PC-3 (cell line): ENCODE results near the gene RARS1. TPM values are rescaled to one million over a fixed set of nuclear protein-coding genes. Genes with fewer than 3 reads are reported as not detected.

Experiments
- ATAC-seq: fragments of 200-7000 bp; cut with Tn5 transposase; 2 replicates; pipeline ENCODE4 v1.9.1; 2020; ENCODE audit warnings: mild to moderate bottlenecking, moderate library complexity
- BruUV-seq: library from RNA; stranded (reverse); fragments of 400-500 nt; replicated peaks from 2 replicates; lab custom pipeline; 2021; lab: Mats Ljungman, UMichigan
- CTCF ChIA-PET: fragments of 300-600 bp; sonication (Branson Sonifier 250); formaldehyde crosslinking; loops from one replicate; lab custom pipeline; 2022; ENCODE audit warnings: antibody characterized with exemption; lab: Charles Lee
- POLR2A ChIA-PET: fragments of 300-600 bp; sonication (Branson Sonifier 250); formaldehyde crosslinking; loops from one replicate; lab custom pipeline; 2022; ENCODE audit warnings: antibody characterized with exemption; ENCODE audit not compliant: unreplicated experiment; lab: Charles Lee
- DNase-seq: peaks from one replicate; pipeline ENCODE4 v3.0.0-alpha.2; 2015
- H2AFZ ChIP-seq: fragments of 300-600 bp; sonication (generic); 2 replicates; pipeline ENCODE4 v1.6.0; 2016; ENCODE audit warnings: antibody characterized with exemption, low read length
- H3F3A ChIP-seq: fragments of 300-600 bp; sonication (generic); one replicate; pipeline ENCODE4 v1.6.0; 2017; ENCODE audit warnings: antibody characterized with exemption, low read length, control low read depth, mild to moderate bottlenecking; ENCODE audit not compliant: unreplicated experiment
- H3K27ac ChIP-seq: fragments of 300-600 bp; sonication (generic); 2 replicates; pipeline ENCODE4 v1.5.1; 2016; ENCODE audit warnings: mild to moderate bottlenecking, low read length
- H3K27me3 ChIP-seq: fragments of 300-600 bp; sonication (generic); 2 replicates; pipeline ENCODE4 v1.6.1; 2016; ENCODE audit warnings: low read length, mixed read lengths
- H3K36me3 ChIP-seq: fragments of 300-600 bp; sonication (generic); 2 replicates; pipeline ENCODE4 v1.6.1; 2016; ENCODE audit warnings: low read depth, mixed run types, low read length, mixed read lengths
- H3K4me1 ChIP-seq: fragments of 300-600 bp; sonication (generic); 2 replicates; pipeline ENCODE4 v1.5.1; 2016; ENCODE audit warnings: low read length; ENCODE audit not compliant: insufficient read depth
- H3K4me2 ChIP-seq: fragments of 300-600 bp; sonication (generic); 2 replicates; pipeline ENCODE4 v1.6.0; 2016; ENCODE audit warnings: low read length
- H3K4me3 ChIP-seq: fragments of 300-600 bp; sonication (generic); 2 replicates; pipeline ENCODE4 v1.5.1; 2016; ENCODE audit warnings: mild to moderate bottlenecking, low read length, mixed read lengths
- H3K79me2 ChIP-seq: fragments of 300-600 bp; sonication (generic); 2 replicates; pipeline ENCODE4 v1.6.1; 2017; ENCODE audit warnings: low read length, mixed read lengths
- H3K9ac ChIP-seq: fragments of 300-600 bp; sonication (generic); 2 replicates; pipeline ENCODE4 v1.6.0; 2016; ENCODE audit warnings: mild to moderate bottlenecking, low read length
- H3K9me2 ChIP-seq: fragments of 300-600 bp; sonication (generic); replicated peaks from 2 replicates; pipeline ENCODE4 v1.6.1; 2016; ENCODE audit warnings: mixed run types, low read length, mixed read lengths
- H3K9me3 ChIP-seq: fragments of 300-600 bp; sonication (generic); 2 replicates; pipeline ENCODE4 v1.6.1; 2016; ENCODE audit warnings: low read length, mixed read lengths
- H4K20me1 ChIP-seq: fragments of 300-600 bp; sonication (generic); 2 replicates; pipeline ENCODE4 v1.6.1; 2016; ENCODE audit warnings: low read length, mixed read lengths
- EZH2 ChIP-seq: fragments of 300-600 bp; sonication (generic); IDR thresholded peaks from one replicate; pipeline ENCODE4 v1.6.1; 2017; ENCODE audit warnings: antibody characterized with exemption, mild to moderate bottlenecking, low read length; ENCODE audit not compliant: unreplicated experiment
- EZH2phosphoT487 ChIP-seq: fragments of 300-600 bp; sonication (generic); IDR thresholded peaks from 2 replicates; pipeline ENCODE4 v1.6.1; 2018; ENCODE audit warnings: mild to moderate bottlenecking, antibody characterized with exemption, low read length, borderline replicate concordance
- intact Hi-C: fragments of 100-400 bp; cut with micrococcal nuclease; formaldehyde crosslinking; loops from 2 replicates; pipeline ENCODE4 v1.9.0; 2023
- total RNA-seq: library from RNA; depleted of rRNA; stranded (reverse); fragments of >200 nt; gene quantifications from 2 replicates; pipeline ENCODE4 v1.2.3, GENCODE V29; 2014
- TF ChIP-seq, protein P1 (sequence below): fragments of 300-600 bp; sonication (generic); conservative IDR thresholded peaks from 2 replicates; pipeline ENCODE4 v1.5.1; 2017; ENCODE audit warnings: antibody characterized with exemption, low read depth, mild to moderate bottlenecking, low read length

Gene RARS1
- total RNA-seq, 1 experiment from 2014 or later = 78.1 TPM

DNA sequence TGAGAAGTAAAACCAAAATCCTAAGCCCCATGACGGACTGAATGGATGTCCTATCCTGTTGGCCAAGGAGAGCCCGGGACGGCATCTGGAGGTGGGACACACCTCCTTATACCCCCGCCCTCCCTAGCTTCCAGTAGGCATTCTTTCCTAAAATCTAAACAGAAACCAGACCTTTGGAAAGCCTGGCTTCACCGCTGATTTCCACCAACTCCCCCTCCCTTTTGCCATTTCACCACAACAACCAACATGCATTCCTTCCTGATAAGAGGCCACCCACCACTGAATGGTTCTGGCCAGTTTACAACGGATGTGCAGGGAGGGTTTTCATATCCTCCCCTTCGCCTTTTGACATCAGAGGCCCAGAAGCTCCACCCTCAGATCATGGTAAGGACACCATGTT is 9.2 kb upstream of the RARS1 start:
- Histone ChIP-seq H2AFZ (no peak overlapping the region), H3K27ac (no peak overlapping the region), H3K9me2 (no peaks in the 10 kb centered on the region), H3K36me3 (peaks cover 10% of the 10 kb centered on the region; the same call in 1 of the 2 replicates), H3K4me2 (no peak overlapping the region), H3K4me1 (peaks cover 31% of the 10 kb centered on the region), H3K79me2 (no peaks in the 10 kb centered on the region), H3K27me3 (no peaks in the 10 kb centered on the region), H3K4me3 (no peak overlapping the region), H3K9ac (no peak overlapping the region), H4K20me1 (no peaks in the 10 kb centered on the region), H3F3A (no peaks in the 10 kb centered on the region), H3K9me3 (no peaks in the 10 kb centered on the region)
- ATAC-seq = no peak
- DNase-seq = no peak
- ChIA-PET POLR2A (no interaction called here), CTCF (no interaction called here)
- TF ChIP-seq, protein P1, sequence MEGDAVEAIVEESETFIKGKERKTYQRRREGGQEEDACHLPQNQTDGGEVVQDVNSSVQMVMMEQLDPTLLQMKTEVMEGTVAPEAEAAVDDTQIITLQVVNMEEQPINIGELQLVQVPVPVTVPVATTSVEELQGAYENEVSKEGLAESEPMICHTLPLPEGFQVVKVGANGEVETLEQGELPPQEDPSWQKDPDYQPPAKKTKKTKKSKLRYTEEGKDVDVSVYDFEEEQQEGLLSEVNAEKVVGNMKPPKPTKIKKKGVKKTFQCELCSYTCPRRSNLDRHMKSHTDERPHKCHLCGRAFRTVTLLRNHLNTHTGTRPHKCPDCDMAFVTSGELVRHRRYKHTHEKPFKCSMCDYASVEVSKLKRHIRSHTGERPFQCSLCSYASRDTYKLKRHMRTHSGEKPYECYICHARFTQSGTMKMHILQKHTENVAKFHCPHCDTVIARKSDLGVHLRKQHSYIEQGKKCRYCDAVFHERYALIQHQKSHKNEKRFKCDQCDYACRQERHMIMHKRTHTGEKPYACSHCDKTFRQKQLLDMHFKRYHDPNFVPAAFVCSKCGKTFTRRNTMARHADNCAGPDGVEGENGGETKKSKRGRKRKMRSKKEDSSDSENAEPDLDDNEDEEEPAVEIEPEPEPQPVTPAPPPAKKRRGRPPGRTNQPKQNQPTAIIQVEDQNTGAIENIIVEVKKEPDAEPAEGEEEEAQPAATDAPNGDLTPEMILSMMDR = no peak
- TF ChIP-seq EZH2phosphoT487 (no peak), EZH2 (no peak)
- BruUV-seq = no TSS peak
- intact Hi-C loops = no loop called here

DNA sequence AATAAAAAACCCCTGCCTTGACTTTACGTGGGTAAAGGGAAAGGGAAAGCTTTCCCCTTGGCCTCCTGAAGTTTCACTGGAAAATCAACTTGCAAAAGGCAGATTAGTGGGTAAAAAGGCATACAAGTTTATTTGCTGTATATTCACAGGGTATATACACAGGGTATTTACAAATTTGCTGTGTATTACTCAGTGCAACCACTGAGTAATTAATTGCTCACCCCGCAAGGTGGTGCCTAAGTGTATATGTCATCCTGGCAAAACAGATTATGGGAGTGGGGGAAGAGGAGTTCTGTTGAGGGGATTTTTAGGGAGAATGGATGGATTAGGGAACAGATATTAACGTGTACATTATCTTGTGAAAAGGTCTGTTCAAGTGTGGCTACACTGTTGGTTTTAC is 7.1 kb upstream of the RARS1 start:
- no peaks in the 10 kb centered on the region for H3K27me3 ChIP-seq
- intact Hi-C loops = loop anchor here (2.0 kb wide), 1 partner anchor 210 kb away; no protein-coding TSS in a partner anchor
- no peaks in the 10 kb centered on the region for H3F3A ChIP-seq
- POLR2A ChIA-PET = no interaction called here
- H3K4me1 ChIP-seq = peaks cover 22% of the 10 kb centered on the region
- no peak overlapping the region for H2AFZ ChIP-seq
- no peaks in the 10 kb centered on the region; the same call in 1 of the 2 replicates for H3K36me3 ChIP-seq
- peak overlapping the region; percentile 76 for H3K4me2 ChIP-seq
- TF ChIP-seq, protein P1 = no peak
- TF ChIP-seq EZH2 (no peak), EZH2phosphoT487 (no peak)
- H3K9ac ChIP-seq = peak overlapping the region; percentile 37
- 0 out of 2 replicates have a peak overlapping the region, but pooled peaks have one; percentile 13 for H3K4me3 ChIP-seq
- H3K9me2 ChIP-seq = no peaks in the 10 kb centered on the region
- CTCF ChIA-PET = no interaction called here
- DNase-seq (peak; percentile 77), ATAC-seq (peak; percentile 97)
- no peaks in the 10 kb centered on the region for H4K20me1 ChIP-seq
- H3K9me3 ChIP-seq = no peaks in the 10 kb centered on the region
- BruUV-seq = no TSS peak
- no peaks in the 10 kb centered on the region for H3K79me2 ChIP-seq
- peak overlapping the region; percentile 85 for H3K27ac ChIP-seq

DNA sequence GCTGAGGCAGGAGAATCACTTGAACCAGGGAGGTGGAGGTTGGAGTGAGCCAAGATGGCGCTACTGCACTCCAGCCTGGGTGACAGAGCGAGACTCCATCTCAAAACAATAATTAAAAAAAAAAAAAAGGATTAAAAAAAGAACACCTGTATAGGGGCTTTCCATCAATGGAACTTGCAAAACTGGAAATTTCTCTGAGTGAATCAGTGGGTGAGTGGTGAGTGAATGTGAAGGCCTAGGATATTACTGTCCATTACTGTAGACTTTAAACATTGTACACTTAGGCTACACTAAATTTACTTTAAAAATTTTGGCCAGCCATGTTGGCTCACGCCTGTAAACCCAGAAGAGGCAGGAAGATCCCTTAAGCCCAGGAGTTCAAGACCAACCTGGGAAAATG is 5.7 kb upstream of the RARS1 start:
- Histone ChIP-seq H3K9me2 (no peaks in the 10 kb centered on the region), H3K4me3 (no peak overlapping the region), H3K9ac (no peak overlapping the region), H3K4me2 (no peak overlapping the region), H3K27me3 (no peaks in the 10 kb centered on the region), H3K9me3 (no peaks in the 10 kb centered on the region), H3K36me3 (no peaks in the 10 kb centered on the region), H3K79me2 (no peaks in the 10 kb centered on the region), H2AFZ (no peak overlapping the region), H3K4me1 (peaks cover 22% of the 10 kb centered on the region), H3K27ac (peak overlapping the region; percentile 8; the same call in 1 of the 2 replicates), H4K20me1 (no peaks in the 10 kb centered on the region), H3F3A (no peaks in the 10 kb centered on the region)
- ATAC-seq (no peak), DNase-seq (peak; percentile 66)
- intact Hi-C loops = no loop called here
- TF ChIP-seq EZH2phosphoT487 (no peak), EZH2 (no peak)
- TF ChIP-seq, protein P1 = no peak
- no TSS peak for BruUV-seq
- ChIA-PET CTCF (no interaction called here), POLR2A (no interaction called here)
